HG02938 (cell line): ENCODE results near the gene PIK3R4.

Experiments used
- ATAC-seq: cut with Tn5 transposase; IDR thresholded peaks from one replicate; pipeline ENCODE4 v1.9.1; 2021; ENCODE audit warnings: mild to moderate bottlenecking, moderate library complexity; ENCODE audit not compliant: unreplicated experiment

The PIK3R4 gene

DNA sequence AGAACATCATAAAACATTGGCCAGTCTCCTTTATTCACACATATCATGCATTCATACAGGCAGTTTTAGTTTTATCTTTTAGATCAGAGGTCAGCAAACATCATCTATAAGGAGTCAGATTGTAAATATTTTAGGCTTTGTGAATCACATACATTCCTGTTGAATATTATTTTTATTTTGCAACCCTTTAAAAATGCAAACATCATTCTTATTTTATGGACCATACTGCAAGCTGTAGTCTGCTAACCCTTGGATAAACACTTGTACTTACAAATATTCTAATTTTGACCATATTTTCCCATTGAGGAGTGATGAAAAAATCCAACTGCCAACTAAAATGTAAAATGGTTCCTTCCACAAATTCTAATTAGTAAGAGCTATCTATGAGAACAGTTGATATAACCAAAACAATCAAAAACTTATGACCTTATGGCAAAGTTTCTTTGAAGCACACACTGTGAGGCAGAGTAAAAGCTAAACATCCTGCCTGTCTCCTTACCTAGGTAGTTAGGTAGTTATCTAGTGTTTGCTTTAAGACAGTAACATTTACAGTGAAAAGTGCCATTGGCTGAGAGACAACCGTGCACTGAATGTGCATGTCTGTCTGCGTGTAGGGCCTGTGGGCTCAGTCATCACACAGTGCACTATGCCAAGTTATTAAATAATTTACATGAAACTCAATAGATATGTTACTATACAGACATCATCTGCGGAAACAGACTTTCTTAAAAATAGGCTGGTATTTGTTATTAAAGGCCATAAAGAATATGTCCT is 57.7 kb downstream of the PIK3R4 start:
- no peak for ATAC-seq

DNA sequence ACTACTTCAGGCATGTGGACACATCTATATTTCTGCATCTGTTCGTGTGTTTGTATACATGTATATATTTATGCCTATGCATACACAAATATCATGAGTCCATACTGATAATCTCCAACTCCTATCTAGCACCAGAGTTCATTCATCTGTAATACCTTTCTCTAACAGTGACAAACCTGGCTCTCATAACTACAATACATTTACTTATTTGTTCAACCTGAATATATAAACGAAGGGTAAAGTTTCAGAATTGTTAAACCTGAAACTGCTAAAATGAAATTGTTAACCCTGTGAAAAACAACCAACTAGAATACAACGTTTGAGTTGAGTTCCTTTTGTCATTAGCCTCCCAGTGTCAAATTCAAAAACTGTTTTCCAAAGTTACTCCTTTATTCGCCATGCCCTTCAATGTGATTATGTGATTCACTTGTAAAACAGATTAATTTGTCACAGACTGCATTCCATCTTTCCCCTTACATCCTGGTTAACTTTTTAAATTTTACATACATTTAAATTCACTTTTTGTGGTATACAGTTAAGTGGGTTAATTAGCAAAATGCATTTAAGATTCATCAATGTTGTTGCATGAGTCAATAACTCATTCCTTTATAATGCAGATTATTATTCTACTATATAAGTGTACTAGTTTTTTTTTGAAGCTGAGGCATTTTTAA is 58.5 kb downstream of the PIK3R4 start:
- ATAC-seq: peak; percentile 46

GRCh38 chr3:130687327-130687726 is 59.3 kb downstream of the PIK3R4 start:
- ATAC-seq: no peak

DNA sequence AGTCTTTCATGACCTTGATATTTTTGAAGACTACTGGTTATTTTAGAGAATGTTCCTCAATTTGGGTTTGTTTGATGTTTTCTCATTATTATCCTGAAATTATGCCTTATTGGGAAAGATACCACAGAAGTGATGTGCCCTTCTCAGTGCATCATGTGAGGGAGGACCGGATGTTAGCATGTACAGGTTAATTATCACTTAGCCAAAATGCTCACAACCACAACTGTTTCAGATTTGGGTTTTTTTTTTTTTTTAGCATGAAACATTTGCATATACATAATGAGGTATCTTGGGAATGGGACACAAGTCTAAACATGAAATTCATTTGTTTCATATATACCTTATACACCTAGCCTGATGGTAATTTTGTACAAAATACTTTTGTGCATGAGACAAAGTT is 59.8 kb downstream of the PIK3R4 start:
- peak; percentile 49 for ATAC-seq

DNA sequence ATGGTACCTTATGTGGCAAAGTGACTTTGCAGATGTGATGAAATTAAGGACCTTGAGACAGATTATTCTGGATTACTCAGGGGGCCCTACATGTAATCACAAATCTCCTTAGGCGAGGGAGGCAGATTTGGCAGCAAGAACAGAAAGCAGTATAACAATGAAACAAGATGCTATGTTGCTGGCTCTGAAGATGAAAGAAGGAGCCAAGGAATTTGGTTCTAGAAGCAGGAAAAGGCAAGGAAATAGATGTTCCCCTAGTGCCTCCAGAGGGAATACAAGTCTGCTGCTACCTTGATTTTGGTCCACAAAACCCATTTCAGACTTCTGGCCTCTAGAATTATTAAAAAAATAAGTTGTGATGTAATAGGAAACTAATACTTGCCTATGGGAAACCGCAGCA is 64.5 kb downstream of the PIK3R4 start:
- no peak for ATAC-seq

DNA sequence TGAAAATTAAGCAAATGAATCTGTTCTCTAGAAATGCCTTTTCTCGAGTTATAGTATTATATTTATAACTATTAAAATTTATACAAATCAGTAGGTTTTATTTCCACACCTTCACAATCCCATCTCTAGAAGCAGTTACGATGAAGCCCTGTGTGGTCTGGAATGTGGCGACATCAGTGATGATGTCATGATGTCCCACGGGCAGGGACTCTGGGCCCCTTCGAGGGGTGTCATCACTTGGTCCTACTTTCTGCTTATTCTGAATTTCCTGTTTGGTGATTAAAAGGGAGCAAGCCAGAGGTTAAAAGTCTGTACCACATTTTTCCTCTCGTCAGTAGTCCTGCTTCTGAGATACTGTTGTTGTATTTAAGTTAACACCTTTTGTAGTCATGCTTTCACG is 67.4 kb downstream of the PIK3R4 start:
- ATAC-seq: no peak

GRCh38 chr3:130677343-130677742 is 69.3 kb downstream of the PIK3R4 start:
- ATAC-seq: no peak

- no peak for ATAC-seq
These were observed 74.9 kb downstream of the PIK3R4 start for GRCh38 chr3:130671545-130672312.

- no peak for ATAC-seq
These were observed 76.9 kb downstream of the PIK3R4 start for GRCh38 chr3:130669740-130670139.

- no peak for ATAC-seq
These were observed 83.5 kb downstream of the PIK3R4 start for GRCh38 chr3:130663092-130663491.

DNA sequence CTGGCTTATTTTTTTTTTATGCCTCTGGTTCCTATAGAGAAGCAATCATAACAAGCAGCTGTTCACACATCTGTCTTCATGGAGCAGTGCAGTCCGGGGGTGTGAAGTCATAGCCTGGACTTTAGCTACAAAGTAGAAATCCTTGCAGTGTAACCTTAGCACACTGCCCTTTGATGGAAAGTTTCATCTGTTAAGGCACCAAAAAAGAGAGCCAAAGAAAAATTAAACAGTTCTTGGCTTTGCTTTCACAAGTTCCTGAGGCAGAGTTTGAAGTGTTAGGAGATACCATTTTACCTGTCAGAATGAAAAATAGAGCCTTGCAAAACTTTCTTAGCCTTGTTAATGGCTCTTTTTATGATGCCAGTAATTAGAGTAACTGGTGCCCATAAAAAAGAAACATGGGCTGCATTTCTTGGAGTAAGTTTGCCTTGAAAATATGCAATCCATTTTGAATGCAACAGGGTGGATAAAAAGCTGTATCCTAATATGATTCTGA is 84.1 kb downstream of the PIK3R4 start:
- no peak for ATAC-seq

DNA sequence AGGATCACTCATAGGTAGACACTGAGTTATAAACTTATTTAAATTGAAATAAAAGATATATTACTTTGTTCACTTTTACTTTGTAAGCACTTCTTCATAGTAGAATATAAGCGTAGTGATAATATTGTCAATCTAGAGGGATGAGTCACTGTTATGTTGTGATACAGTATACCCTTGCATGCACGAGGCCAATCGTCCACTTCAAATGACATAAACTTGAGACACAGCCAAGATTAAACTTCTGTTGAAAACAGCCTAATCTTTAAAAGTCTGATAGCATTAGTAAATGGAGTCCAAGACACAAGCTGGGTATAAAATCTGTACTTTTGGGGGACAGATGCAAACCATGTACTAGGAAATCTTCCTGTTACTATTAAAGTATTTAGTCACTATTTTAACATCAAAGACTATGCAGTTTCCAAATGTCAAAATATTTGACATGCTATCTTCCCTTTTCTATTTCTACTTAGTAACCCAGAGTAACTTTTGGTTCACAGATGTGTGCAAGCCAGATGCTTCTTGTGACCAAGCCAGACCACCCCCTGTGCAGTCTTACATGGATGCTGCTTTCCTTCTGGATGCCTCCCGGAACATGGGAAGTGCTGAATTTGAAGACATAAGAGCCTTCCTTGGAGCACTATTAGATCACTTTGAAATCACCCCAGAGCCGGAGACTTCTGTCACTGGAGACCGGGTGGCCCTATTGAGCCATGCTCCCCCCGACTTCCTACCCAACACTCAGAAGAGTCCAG is 85.3 kb downstream of the PIK3R4 start:
- no peak for ATAC-seq

GRCh38 chr3:130659911-130660310 is 86.7 kb downstream of the PIK3R4 start:
- no peak for ATAC-seq

DNA sequence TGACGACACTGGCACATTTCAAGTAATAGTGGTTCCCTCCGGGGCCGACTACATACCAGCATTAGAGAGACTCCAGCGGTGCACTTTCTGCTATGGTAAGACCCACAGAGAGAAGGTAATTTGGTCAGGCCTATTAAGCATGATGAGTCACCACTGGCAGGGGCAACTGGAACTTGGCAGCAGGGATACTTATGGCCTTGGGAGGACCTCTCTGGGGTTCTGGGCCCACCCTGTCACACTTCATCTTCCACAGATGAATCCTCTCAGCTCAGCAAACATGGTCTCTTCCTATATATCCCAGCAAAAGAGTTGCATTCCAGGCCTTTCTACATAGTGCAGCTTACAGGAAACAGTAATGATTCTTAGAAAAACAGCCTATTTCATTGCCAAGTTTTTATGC is 88.0 kb downstream of the PIK3R4 start:
- no peak for ATAC-seq

DNA sequence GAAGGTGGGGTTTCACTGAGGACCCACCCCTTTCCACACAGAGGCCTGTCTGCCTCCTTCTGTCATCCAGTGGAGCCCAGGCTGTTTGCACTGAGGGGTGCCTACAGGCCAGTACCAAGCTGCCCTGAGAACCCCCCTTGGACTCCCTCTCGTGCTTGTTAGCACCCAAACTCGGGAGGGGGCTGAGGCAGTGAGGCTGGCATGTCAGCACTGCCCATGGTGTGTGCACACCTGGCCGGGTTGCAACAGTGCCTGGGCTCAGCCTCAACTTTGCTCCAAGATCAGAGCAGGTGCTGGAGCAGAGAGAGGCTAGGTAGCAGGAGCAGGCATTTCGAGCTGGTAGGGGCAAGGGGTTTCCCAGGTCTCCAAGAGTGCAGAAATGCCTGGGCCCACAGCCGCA is 90.0 kb downstream of the PIK3R4 start:
- ATAC-seq: no peak

GRCh38 chr3:130654921-130655320 is 91.7 kb downstream of the PIK3R4 start:
- no peak for ATAC-seq

DNA sequence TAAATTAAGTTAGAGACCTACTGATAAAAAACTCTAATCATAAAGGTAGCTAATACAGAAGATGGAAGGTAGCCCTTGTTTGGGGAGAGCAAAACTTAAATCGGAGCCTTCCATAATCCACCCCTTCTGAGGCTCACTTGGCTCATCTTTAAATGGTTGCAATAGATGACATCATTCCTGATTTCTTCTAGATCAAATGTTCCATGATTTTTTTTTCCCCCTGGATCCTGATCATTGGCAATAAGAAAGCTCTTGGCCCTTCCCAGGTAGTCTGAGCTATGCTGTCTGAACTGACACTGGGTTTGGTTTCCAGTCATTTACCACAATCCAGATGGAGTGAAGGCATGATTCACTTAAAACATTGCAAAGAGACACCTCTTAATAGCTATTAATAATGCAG is 92.5 kb downstream of the PIK3R4 start:
- ATAC-seq: no peak

DNA sequence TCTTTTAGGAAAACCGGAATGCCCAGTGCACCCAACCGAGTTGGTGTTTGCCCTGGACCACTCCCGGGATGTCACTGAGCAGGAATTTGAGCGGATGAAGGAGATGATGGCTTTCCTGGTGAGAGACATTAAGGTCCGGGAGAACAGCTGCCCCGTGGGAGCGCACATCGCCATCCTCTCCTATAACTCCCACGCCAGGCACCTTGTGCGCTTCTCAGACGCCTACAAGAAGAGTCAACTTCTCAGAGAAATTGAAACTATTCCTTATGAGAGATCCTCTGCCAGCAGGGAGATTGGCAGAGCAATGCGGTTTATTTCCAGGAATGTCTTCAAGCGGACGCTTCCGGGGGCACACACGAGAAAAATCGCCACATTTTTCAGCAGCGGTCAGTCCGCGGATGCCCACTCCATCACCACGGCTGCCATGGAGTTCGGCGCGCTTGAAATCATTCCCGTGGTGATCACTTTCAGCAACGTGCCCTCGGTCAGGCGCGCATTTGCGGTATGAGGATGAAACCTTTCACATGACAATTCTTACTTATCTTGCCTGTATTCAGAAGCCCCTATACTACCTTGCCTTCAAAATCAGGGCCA is 97.5 kb downstream of the PIK3R4 start:
- ATAC-seq: no peak

- ATAC-seq: no peak
These were observed 98.3 kb downstream of the PIK3R4 start for GRCh38 chr3:130648293-130648692.

DNA sequence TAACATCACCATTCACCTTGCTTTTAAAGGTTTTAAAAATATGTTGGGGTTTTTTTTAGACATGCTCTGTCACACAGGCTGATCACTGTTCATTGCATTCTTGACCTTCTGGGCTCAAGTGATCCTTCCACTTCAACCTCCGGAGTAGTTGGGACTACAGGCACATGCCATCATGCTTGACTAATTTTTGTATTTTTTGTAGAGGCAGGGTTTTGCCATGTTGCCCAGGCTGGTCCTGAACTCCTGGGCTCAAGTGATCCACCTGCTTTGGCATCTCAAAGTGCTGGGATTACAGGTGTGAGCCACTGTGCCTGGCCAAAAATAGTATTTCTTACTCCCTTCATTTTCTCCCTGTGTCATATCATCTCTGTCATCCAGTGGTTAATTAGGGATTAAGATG is 101.4 kb downstream of the PIK3R4 start:
- no peak for ATAC-seq
